ENCODE measurements around the gene SLCO3A1. TPM values are rescaled to one million over a fixed set of nuclear protein-coding genes. Genes with fewer than 3 reads are reported as not detected.

Gene SLCO3A1
- total RNA-seq, 2 experiments from 2014 or later: 29.5 to 30.4 TPM

DNA sequence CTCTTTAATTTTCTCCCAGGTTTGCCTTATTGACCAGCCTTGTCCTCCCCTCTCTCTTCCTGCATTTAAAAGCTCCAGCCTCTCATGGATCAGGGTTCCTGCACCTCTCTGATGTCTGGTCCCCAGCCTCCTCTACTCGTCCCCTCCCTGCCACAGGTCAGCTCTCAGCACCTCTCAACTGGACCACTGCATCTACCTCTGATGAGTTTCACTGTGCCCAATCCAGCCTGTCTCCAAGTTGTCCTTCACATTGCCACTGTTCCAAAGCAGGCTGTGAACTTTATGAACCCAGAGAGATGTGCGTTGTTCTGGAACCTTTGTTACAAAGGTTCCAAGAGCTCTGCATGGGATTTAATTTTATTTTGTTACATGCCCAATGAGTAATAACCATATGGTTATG is 76.6 kb downstream of the SLCO3A1 start:
- no peak for DNase-seq
- Histone ChIP-seq H3K36me3 (ENCODE audit: insufficient read depth, low read length) (no peaks in the 10 kb centered on the region), H3K4me1 (ENCODE audit: insufficient read depth, low read length) (peaks cover 12% of the 10 kb centered on the region), H3K27ac (ENCODE audit: low read depth in 1 of 2, low read length in 2 of 2) (no peak overlapping the region), H3K4me3 (ENCODE audit: low read length) (no peak overlapping the region), H3K27me3 (ENCODE audit: control insufficient read depth in 1 of 2, insufficient read depth in 2 of 2, low read length in 2 of 2) (no peaks in the 10 kb centered on the region), H3K9me3 (ENCODE audit: control insufficient read depth in 1 of 2, insufficient read depth in 1 of 2, low read length in 2 of 2) (no peaks in the 10 kb centered on the region)
- intact Hi-C loops (cut with DNase I, micrococcal nuclease): no loop called here
- Mint-ChIP-seq H3K27ac (no peak overlapping the region), H3K36me3 (ENCODE audit: low read depth) (no peaks in the 10 kb centered on the region), H3K9me3 (no peaks in the 10 kb centered on the region), H3K27me3 (no peaks in the 10 kb centered on the region), H3K4me1 (ENCODE audit: low read depth) (peaks cover 56% of the 10 kb centered on the region), H3K4me3 (no peak overlapping the region)
- no peak for ATAC-seq (ENCODE audit: poor library complexity)
- ChIA-PET POLR2A (no interaction called here), CTCF (interaction anchor here (1.2 kb wide), 1 partner anchor 76 kb away, joined by 3 read pairs; no protein-coding TSS in a partner anchor)
- TF ChIP-seq, protein P1, sequence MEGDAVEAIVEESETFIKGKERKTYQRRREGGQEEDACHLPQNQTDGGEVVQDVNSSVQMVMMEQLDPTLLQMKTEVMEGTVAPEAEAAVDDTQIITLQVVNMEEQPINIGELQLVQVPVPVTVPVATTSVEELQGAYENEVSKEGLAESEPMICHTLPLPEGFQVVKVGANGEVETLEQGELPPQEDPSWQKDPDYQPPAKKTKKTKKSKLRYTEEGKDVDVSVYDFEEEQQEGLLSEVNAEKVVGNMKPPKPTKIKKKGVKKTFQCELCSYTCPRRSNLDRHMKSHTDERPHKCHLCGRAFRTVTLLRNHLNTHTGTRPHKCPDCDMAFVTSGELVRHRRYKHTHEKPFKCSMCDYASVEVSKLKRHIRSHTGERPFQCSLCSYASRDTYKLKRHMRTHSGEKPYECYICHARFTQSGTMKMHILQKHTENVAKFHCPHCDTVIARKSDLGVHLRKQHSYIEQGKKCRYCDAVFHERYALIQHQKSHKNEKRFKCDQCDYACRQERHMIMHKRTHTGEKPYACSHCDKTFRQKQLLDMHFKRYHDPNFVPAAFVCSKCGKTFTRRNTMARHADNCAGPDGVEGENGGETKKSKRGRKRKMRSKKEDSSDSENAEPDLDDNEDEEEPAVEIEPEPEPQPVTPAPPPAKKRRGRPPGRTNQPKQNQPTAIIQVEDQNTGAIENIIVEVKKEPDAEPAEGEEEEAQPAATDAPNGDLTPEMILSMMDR (IDR thresholded peaks at IDR 0.05): no peak

DNA sequence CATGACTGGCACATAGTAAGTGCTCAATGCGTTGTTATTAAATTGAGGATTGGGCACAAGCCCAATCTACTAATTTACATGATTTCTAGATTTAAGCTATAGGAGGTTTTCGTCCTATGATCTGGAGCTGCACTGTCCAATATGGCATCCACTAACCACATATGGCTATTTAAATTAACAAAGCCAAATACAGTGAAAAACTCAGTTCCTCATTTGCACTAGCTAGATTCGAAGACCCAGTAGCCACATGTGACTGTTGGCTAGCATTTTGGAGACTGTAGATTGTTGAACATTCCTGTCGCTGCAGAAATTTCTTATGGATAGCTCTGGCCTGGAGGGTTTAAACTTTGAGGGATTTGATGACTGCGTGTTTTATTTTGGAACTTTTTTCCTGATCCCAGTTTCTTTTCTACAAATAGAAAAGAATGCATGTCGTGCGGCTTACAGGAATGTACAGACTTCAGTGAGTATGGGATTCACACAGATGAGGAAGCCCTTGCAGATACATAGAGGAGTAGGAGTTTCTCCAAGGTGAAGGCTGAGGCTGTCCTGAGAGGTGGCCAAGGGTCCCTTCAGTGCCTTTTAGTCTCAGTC is 82.8 kb downstream of the SLCO3A1 start:
- no peaks in the 10 kb centered on the region for H3K9me3 ChIP-seq (ENCODE audit: control insufficient read depth in 1 of 2, insufficient read depth in 1 of 2, low read length in 2 of 2)
- H3K36me3 ChIP-seq (ENCODE audit: insufficient read depth, low read length): no peaks in the 10 kb centered on the region
- no peaks in the 10 kb centered on the region for H3K27me3 ChIP-seq (ENCODE audit: control insufficient read depth in 1 of 2, insufficient read depth in 2 of 2, low read length in 2 of 2)
- TF ChIP-seq, protein P1 (IDR thresholded peaks at IDR 0.05): no peak
- ATAC-seq (ENCODE audit: poor library complexity): no peak
- H3K36me3 Mint-ChIP-seq (ENCODE audit: low read depth): no peaks in the 10 kb centered on the region
- H3K4me1 Mint-ChIP-seq (ENCODE audit: low read depth): peaks cover 60% of the 10 kb centered on the region
- CTCF ChIA-PET: no interaction called here
- no peak overlapping the region for H3K27ac Mint-ChIP-seq
- peaks cover 33% of the 10 kb centered on the region for H3K4me1 ChIP-seq (ENCODE audit: insufficient read depth, low read length)
- POLR2A ChIA-PET: no interaction called here
- no peak overlapping the region for H3K27ac ChIP-seq (ENCODE audit: low read depth in 1 of 2, low read length in 2 of 2)
- no peak for DNase-seq
- no peaks in the 10 kb centered on the region for H3K27me3 Mint-ChIP-seq
- intact Hi-C loops (cut with DNase I, micrococcal nuclease): no loop called here
- H3K4me3 Mint-ChIP-seq: no peak overlapping the region
- no peak overlapping the region for H3K4me3 ChIP-seq (ENCODE audit: low read length)
- H3K9me3 Mint-ChIP-seq: no peaks in the 10 kb centered on the region

DNA sequence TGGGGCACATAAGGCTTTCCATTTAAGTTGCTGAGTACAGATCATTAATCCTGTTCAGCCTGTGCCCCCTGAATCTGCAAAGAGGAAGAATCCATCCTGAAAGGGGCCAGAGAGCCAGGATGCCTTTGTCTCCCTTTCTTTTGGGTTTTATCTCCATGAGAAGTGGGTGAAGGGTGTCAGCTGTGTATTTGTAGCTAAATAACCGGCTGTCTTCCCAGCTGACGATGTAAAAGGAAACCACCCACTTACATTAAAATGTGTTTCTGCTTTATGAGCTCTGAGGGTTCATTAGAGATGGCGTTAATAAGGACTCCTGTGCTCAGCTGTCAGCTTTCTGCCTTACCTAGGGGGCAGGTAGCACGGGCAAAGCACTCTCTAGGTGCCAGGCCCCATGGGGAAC is 83.4 kb downstream of the SLCO3A1 start:
- no peaks in the 10 kb centered on the region for H3K9me3 Mint-ChIP-seq
- TF ChIP-seq, protein P1 (IDR thresholded peaks at IDR 0.05): no peak
- peaks cover 59% of the 10 kb centered on the region for H3K4me1 Mint-ChIP-seq (ENCODE audit: low read depth)
- ChIA-PET CTCF (no interaction called here), POLR2A (no interaction called here)
- Histone ChIP-seq H3K9me3 (ENCODE audit: control insufficient read depth in 1 of 2, insufficient read depth in 1 of 2, low read length in 2 of 2) (no peaks in the 10 kb centered on the region), H3K36me3 (ENCODE audit: insufficient read depth, low read length) (no peaks in the 10 kb centered on the region), H3K4me3 (ENCODE audit: low read length) (no peak overlapping the region), H3K4me1 (ENCODE audit: insufficient read depth, low read length) (peaks cover 37% of the 10 kb centered on the region), H3K27me3 (ENCODE audit: control insufficient read depth in 1 of 2, insufficient read depth in 2 of 2, low read length in 2 of 2) (no peaks in the 10 kb centered on the region), H3K27ac (ENCODE audit: low read depth in 1 of 2, low read length in 2 of 2) (no peak overlapping the region)
- intact Hi-C loops (cut with DNase I, micrococcal nuclease): no loop called here
- no peak overlapping the region for H3K27ac Mint-ChIP-seq
- H3K36me3 Mint-ChIP-seq (ENCODE audit: low read depth): no peaks in the 10 kb centered on the region
- H3K4me3 Mint-ChIP-seq: no peak overlapping the region
- DNase-seq: no peak
- ATAC-seq (ENCODE audit: poor library complexity): no peak
- no peaks in the 10 kb centered on the region for H3K27me3 Mint-ChIP-seq

All from CD4-positive, alpha-beta T cell (primary cell).